Middle frontal gyrus (tissue), 1 donor: ENCODE measurements around the gene SUPT4H1.

Experiments used
- DNase-seq: peaks from one replicate; pipeline ENCODE4 v3.0.0-alpha.2; 2015; ENCODE audit warnings: low spot score; ENCODE audit errors: extremely low spot score

The SUPT4H1 gene

DNA sequence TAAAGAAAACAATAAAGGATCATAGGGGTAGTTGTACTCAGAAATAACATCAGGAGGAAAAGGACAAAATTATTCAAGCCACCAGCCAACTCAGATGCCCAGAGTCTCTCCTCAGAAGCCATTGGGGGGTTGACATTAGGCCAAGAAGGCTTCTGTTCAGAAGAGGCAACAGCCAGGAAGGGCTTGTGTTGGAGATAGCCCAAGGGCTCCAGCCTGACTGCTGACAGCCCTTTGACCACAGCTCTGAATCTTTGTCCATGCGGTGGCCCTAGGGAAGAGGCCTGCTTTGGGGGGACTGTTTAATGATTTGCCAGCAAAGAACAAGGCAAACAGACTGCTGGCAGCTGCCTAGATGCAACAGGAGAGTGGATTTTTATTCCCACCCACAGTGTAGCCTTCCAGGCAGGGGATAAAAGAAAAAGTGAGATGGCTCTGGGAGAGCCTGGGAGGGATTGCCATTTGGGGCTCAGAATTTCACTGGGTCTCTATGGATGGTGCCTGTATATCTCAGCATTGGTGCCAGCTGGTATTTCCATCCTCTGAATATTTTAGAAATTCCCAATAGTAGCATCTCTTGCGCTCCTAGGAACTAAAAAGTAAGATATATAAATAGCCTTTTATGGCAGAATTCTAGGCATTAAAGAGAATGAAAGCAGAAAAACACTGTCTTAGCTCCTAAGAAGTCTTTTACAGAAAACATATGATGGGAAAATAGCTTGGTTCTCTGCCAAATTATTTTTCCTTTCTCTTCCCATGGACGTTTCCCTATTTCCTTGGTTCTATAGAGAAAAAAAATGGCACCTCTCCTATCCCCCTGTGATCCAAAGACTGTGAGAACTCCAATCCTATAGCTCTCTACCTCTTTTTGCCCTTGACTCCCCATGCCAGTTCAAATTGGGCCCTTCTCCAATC is 29.4 kb upstream of the SUPT4H1 start:
- DNase-seq = no peak

DNA sequence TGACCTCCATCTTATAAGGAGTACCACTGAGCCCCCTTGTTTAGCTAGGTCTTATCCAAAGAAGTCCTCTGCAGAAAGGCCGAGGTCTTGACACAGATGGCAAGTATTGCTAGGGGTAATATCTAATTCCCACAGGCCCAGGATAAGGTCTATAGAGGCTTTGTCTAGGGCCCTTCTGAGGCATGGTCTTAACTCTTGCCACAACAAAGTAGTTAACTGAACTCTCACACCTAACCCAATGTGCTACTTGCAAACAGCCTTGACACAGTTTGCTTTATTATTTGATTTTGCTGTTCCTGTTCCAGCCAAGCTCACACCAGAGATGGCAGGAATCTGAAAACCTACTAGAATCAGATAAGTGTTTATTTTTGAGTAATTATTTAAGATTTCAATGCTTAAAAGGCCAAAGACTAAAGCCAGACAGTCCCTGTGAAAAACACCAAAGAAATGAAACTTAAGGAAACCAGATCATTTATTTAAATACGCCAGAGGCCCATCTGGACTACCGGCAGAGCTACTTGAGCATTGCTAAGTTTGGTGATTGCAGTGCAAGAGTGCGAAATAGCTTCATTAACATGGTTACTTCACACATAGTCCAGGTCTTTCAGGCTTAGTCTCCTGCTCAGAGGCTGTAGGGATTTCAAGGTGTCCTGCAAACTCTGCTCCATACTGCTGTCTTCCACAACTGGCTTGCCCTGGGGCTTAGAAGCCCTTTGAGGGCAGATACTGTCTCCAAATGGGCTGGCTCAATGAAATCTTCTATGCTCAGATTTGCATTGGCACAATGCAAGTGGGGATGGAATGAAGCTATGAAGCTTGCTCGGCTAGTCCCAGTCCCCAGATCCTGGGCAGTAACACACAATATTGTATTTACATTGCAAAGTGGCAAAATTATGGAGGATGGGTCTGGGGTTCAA is 28.5 kb upstream of the SUPT4H1 start:
- DNase-seq = no peak

GRCh38 chr17:58379511-58379824 is 27.5 kb upstream of the SUPT4H1 start:
- no peak for DNase-seq

DNA sequence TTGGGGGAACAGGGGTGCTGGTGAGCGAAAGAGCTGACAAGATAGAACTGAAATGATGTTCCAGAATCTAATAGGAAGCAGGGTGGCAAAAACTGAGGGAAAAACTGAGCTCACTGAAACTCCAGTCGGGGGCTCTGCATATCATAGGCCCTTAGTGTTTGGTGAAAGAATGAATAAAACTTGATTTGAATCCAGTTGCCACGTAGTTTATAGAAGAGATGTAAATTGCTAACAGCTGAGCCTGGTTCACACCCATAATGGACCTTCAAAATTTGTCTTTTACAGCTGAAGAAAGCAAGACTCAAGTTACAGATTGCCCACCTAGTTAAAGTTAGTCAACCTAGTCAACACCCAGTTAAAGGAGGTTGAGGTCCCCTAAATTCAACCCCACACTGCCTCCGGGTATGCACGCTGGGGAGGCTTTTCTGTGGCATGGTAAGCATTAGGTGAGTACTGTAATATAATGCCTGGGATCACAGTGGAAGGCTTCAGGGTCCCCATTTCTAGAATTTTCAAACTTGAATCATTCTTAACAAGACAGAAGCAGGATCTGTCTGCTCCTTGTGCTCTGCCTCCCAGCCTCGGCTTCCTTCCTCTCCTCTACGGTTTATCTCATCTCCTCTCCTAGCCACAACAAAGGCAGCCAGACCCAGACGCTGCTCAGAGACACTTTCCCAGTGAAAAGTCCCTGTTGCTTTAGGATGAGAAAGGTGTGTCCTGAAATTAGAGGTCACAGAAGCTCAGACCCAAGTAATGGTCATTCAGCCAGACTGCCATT is 26.9 kb upstream of the SUPT4H1 start:
- DNase-seq = no peak

DNA sequence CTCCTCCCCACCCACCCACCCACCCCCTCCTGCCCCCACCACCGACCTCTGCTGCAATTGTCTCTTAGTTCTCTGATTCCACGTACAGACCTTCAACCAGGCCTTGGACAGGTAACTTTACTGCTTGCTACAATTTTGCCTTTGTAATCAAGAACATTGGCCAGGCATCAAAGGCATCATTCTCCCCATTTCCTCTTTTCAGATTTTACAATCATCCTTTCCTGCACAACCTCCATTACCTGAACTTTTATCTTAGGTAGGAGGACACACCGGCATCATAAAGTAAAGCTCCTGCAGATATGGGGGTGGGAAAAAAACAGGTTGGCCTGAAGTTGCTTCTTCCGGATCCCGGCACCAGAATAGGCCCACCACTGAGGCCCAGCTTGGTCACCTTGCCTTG is 25.7 kb upstream of the SUPT4H1 start:
- no peak for DNase-seq

DNA sequence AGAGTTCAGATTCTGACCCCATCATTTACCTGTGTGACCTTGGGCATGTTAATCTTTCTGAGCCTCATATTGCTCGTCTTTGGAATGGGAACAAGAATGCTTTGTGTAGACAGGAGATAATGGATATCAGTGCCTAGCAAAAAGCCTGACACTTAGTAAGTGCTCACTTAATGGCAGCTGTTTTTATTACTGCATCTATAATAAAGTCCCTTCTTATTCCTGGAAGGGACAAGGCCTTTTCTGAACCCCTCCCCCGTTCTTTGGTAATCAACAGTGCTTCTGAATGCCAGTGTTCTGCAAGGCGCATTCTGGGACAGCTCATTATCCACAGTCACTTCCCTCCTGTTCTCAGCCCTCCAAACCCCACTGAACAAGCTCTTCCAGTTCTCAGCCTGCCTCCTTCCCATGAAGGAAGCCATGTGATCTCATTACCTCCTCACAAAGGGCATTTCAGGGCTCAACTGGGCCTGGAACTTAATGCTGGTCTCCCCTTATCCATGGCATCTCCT is 25.1 kb upstream of the SUPT4H1 start:
- no peak for DNase-seq

DNA sequence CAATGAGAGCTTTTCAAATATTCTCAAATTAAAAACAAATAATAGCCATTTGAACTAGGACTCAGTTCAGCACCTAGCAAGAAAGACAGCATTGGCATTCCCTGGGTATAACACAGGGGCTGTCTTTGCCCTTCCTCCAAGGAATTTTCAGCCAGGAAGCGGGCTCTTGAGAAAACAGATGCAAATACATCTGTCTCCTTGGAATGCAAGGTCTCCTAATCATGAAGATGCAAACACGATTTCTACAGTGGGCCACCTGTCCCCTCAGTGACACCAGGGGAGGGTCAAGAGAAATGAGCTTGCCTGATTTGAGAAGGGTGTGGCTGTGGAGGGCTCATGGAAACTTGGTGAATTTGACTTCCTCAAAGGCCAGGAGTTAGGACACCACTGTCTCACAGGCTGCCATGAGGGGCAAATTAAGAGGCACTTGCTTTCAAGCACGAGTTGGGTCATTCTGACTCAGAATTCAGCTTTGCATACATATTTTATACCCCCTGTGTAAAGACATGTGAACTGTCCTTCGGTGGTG is 24.5 kb upstream of the SUPT4H1 start:
- no peak for DNase-seq

- no peak for DNase-seq
Measured at GRCh38 chr17:58375811-58376210, 23.8 kb upstream of the SUPT4H1 start.

DNA sequence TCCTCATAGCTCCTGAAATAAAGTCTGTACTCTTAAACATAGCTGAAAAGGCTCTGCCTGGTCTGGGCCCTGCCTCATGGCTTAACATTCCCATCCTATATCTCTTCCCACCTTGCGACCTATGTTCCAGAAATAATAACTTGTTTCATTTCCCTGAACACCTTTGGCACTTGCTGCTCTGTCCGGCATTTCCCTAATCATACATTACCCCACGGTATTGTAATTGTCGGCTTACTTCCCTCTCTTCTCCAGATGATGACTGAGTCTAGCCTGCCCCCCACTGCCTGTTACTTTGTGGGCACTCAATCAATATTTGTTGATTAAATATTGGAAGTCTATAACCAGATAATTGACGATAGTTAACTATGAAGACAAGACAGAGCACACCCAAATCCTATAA is 23.3 kb upstream of the SUPT4H1 start:
- DNase-seq = no peak

DNA sequence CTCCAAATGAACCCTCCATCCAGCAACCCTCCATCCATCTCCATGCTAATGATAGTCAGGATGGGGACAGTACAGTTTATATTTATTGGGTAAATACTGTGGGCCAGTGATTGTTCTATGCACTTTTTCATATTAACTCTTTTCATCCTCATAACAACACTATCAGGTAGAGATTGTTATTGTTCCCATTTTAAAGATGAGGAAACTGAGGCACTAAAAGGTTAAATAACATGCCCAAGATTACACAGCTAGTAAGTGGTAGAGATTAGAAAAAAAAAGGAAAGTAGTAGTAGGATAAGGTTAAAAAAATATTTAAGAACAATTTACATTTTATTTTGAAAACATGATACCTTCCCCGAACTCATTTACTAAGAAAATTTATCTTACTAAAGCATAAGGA is 21.9 kb upstream of the SUPT4H1 start:
- no peak for DNase-seq

- DNase-seq = no peak
Measured at GRCh38 chr17:58373003-58373402, 21.0 kb upstream of the SUPT4H1 start.

DNA sequence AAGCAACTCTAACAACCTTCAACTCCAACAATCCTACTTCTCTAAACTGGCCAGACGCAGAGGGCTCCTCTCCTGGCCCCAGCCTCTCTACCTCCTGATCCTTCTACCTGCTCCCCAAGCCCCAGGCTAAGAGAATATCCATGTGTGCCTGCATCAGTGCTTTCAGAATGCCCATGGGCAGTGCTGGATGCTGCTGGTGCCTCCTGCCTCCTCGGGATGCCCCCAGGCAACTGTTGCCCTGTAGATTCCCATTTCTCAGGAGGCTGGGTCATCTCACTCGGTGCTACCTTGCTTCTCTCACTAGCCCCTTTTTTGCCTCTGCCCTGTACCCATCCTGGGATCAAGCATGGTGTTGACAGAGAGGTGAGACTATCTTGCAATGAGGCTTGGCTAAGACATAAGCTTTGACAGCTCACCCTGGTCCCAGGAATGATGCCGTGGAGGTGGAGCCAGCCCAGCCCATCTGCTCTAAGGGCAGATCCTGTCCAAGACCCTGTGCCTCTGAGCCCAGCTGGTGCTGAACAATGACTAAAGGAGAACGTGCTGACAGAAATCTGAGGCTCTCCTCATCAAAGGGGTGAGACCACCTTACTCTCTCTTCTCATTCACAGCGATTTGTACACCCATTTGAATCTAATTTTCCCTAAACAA is 19.4 kb upstream of the SUPT4H1 start:
- no peak for DNase-seq

DNA sequence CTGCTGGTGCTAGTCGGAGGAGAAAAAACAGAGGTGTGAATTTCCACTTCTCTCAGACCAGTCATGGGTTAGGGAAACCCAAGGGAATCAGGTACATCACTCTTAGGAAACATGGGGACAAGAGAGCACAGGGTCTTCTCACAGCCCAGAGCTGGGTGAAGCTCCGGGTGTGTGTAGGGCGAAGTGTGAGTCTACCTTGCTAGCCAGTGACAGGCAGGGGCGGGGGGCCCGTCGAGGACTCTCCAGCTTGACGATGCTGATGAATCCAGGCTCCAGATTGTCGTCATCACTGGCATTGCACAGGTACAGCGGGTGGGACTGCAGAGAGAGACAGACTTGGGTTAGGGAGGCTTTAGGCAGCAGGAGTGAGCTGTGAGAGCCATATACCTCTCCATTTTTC is 18.7 kb upstream of the SUPT4H1 start:
- no peak for DNase-seq

- DNase-seq = no peak
Measured at GRCh38 chr17:58370309-58370708, 18.3 kb upstream of the SUPT4H1 start.

DNA sequence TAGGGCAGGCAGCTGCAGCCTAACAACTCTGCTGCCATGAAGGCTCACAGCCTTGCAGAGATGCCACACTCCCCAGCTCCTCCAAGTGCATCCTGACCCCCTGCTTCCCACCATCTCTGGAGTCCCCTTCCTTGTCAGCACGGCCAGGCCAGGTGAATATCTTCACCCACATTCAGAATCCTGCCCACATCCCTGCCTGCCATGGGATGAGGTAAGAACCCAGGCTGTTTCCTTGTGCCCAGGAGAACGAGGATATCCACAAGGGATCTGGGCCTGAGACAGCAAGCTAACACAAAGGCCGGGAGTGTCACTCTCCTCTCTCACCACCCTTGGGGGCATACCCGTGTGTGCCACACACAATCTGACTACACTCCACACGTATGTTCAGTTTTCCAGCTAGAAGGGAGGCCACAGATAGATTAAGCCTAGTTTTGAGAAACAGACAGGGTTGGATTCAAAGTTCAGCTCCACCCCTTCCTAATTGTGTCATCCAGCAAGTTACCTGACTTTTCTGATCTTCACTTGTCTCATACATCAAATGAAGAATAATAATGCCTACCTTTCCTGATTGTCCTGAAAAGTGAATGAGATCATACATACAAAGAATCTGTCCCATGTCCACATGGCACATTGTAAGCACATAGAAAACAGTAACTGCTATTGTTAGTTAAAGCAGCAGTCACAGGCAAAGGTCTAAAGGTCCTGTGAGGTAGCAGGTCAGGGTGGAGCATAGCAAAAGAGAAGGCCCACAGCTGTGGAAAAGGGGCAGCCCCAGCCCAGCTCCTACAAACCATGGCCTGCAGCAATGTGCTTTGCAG is 17.4 kb upstream of the SUPT4H1 start:
- no peak for DNase-seq

- DNase-seq = no peak
Measured at GRCh38 chr17:58368860-58369213, 16.8 kb upstream of the SUPT4H1 start.

DNA sequence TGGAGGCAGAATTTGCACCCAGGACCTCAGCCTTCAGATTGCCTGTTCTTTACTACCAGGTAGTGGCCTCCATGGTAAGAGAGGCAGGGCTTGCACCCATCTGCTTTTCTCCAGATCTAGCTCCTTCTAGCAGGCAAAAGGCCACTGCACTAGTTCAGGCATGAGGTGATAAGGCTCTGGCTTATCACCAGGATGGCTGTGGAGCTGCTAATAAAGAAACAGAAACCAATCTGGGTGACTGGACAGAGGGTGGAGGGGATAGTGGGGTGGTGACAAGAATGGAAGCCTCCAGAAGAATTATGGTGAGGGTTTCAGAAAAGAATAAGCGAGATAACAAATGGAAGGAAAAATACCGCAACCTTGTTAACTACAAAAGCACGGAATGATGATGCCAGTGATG is 15.5 kb upstream of the SUPT4H1 start:
- DNase-seq = no peak

DNA sequence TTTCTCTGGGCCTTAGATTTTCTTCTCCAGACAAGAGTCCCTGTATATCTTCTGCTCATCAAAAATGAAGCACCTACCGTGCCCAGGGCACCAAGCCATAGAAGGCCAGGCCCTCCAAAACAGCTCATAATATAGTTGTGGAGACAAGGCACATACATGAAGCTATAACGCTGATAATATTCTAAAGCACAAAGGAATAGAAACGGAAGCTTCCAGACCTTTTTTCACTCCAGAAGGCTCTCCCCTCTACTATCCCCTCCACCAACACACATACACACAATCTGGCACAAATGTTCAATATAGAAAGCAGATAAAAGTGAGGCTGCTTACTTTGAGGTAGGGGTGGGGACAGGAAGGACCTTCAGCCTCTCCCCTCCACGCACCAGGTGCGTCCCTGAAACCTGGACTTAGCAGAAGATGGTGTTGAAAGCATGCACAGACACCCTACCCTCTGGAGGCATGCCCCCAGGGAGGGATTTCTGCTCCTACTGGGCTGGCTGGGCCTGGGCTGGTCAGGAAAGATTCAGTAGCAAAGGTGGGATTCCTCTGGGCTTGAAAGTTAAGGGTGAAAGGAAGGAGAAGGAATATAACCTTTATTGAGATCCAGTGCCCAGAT is 14.1 kb upstream of the SUPT4H1 start:
- DNase-seq = no peak

GRCh38 chr17:58365185-58365979 is 13.4 kb upstream of the SUPT4H1 start:
- DNase-seq = no peak
